GM20431 (cell line): ENCODE measurements around the gene PIGP.
"Not testable (repeated sequence)": the region's sequence is repeated elsewhere in the genome, so short reads cannot be mapped to it uniquely, and the experiment has no call there.

Experiments used
- in situ Hi-C: fragments of 300-500 bp; cut with MseI, MboI; formaldehyde crosslinking; loops from one replicate; pipeline ENCODE4 v1.15.0; 2020; ENCODE audit warnings: low sequenced_read_pairs; ENCODE audit not compliant: unreplicated experiment

The PIGP gene

DNA sequence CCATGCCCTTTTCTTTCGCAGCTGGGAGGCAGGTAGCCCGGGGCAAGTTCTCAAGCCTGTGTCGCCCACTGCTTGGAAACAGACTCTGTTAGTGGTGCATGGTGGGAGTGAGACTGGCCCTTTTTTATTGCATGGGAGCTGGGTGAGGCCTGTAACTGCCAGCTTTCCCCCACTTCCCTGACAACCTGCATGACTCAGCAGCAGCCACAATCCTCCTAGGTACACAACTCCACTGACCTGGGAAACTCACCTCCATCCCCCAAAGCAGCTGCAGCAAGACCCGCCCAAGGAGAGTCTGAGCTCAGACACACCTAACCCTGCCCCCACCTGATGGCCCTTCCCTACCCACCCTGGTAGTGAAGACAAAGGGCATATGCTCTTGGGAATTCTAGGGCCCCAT, 25.8 kb downstream of the PIGP start:
- in situ Hi-C loops: no loop called here

DNA sequence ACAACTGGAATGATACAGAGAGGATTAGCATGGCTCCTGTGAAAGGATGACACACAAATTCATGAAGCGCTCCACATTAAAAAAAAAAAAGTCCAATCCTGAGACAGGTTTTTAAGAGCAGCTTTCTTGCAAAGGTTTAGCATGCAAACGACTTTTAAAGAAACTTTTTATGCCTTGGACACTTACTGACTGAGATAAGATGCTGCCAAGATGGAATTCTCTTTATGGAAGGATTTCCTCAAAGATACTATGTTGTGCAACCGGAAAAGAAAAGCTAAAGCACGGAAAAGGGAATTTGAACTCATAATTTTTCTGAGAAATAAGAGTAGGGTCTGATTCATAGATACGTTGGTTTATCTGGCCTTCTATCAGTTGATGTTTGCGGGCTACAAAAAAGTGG, 27.3 kb downstream of the PIGP start:
- in situ Hi-C loops: no loop called here

- in situ Hi-C loops: no loop called here
Measured at GRCh38 chr21:37045149-37045548, 27.7 kb downstream of the PIGP start.

GRCh38 chr21:37044643-37045042, 28.2 kb downstream of the PIGP start:
- in situ Hi-C loops: no loop called here

DNA sequence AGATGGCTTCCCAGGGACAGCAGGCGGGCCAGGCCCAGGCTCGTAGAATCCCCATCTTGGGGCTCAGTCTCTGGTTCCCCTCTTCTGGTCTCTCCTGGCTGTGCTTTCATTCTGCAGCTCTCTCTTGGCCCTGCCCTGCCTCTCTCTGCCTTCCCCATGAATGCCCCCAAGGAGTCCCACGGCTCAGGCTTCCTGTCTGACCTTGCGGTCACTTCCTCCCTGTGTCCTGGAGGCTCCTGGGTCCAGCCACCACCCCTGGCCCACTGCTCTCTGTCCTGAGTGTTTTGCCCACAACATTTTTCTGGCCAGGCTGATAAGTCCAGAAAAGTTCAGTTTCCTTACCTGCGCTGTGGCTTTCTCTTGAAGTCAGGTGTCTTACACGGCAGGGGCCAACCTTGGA, 29.1 kb downstream of the PIGP start:
- in situ Hi-C loops: no loop called here

DNA sequence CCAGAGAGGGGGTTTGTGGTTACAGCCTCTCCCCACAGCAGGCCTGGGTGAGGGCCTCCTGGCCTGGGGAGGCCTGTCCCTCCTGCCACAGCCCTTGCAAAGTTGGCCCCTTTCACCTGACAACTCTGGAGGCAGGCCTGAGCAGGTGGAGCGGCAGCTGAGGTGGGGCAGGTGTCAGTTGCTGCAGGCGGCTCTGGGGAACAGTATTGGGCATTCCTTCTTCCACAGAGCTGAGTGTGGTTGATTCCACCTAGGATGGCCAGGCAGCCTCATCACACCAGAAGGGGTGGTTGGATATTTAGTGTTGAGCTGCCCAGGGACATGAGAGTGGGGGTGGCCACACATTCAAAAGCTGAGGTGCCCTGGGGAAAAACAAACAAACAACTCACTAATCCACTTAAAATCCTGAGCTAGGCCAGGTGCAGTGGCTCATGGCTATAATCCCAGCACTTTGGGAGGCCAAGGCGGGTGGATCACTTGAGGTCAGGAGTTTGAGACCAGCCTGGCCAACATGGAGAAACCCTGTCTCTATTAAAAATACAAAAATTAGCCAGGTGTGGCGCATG, 31.1 kb downstream of the PIGP start:
- in situ Hi-C loops: no loop called here

- in situ Hi-C loops: no loop called here
Measured at GRCh38 chr21:37040212-37040611, 32.7 kb downstream of the PIGP start.

DNA sequence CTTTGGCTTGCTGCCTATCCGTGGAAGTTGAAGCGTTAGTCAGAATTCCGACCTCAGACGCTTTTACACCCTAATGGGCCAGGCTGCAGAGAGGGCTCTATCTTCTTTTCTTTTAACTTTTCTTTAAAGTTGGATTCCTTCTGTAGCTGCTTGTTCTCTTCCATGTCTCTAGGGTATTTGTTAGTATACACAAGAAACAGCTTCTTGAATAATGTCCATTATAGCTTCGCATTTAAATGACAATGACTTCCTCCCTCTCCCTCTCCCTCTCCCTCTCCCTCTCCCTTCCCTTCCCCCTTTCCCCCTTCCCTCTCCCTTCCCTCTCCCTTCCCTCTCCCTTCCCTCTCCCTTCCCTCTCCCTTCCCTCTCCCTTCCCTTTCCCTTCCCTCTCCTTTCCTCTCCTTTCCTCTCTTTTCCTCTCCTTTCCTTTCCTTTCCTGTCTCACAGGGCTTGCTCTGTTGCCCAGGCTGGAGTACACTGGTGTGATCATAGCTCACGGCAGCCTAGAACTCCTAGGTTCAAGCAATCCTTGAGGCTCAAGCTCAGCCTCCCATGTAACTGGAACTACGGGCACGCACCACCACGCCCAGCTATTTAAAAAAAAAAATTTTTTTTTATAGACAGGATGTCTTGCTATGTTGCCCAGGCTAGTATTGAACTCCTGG, 33.3 kb downstream of the PIGP start:
- in situ Hi-C loops: no loop called here

GRCh38 chr21:37036177-37036576, 36.7 kb downstream of the PIGP start:
- in situ Hi-C loops: no loop called here

DNA sequence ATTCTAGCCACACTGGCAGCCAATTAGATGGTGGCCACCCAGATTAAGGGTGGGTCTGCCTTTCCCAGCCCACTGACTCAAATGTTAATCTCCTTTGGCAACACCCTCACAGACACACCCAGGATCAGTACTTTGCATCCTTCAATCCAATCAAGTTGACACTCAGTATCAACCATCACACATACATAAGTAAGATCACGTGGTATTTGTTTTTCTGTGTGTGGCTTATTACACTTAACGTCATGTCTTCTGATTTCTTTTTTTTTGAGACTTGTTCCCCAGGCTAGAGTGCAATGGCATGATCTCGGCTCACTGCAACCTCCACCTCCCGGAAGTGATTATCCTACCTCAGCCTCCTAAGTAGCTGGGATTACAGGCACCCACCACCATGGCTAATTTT, 38.5 kb downstream of the PIGP start:
- in situ Hi-C loops: not testable (repeated sequence)

GRCh38 chr21:37032877-37033471, 39.9 kb downstream of the PIGP start:
- in situ Hi-C loops: no loop called here

DNA sequence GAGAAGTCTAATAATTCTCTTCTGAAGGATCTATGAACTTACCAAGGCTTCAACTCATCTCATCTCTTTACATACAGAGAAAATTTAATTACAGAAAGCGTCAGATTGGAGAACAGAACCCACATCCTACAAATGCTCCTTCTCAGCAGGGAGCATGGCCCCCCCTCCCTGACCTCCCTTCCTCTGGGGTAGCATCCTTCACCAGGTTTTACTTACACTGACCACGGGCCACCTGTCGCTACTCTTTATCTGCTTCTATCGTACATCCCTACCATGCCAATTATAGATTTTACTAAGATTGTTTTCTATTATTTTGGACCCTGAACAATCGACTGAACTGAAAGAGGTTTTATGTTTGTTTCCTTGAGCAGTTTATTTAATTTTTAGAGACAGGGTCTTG, 40.6 kb downstream of the PIGP start:
- in situ Hi-C loops: no loop called here

DNA sequence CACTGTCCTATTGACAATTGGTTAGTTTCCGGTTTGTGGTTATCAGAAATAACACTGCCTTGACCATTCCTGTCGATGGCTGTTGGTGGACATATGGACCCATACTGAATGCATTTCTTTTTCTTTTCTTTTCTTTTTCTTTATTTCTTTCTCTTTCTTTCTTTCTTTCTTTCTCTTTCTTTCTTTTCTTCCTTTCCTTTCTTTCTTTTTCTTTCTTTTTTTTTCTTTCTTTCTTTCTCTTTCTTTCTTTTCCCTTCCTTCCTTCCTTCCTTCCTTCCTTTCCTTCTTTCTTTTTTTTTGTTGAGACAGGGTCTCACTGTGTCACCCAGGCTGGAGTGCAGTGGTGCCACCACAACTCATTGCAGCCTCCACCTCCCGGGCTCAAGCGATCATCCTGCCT, 42.0 kb downstream of the PIGP start:
- in situ Hi-C loops: no loop called here

GRCh38 chr21:37028570-37028969, 44.3 kb downstream of the PIGP start:
- in situ Hi-C loops: no loop called here

DNA sequence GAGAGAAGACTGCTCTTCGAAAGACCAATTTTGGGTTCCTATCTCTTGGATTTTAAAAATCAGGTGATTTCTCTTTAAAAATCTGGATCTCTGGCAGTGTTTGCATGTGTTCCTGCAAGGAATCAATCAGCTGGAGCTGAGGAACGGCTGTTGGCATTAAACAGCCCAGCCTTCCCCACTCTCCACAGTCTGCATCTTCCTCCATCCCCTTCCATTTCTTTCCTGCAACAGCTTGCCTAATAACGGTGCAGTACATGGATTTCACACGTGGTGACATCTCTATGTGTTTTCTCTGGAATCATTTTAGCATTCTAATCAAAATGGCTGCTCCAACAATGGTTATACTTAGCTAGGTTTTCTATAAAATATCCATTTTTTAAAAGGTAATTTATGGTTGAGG, 46.4 kb downstream of the PIGP start:
- in situ Hi-C loops: no loop called here

- in situ Hi-C loops: no loop called here
Measured at GRCh38 chr21:37017951-37018679, 54.8 kb downstream of the PIGP start.
